Measurements from ENCODE around the gene LRRC23.

LRRC23 gene

GRCh38 chr12:6929466-6930452, 25.1 kb downstream of the LRRC23 start:
- Mint-ChIP-seq H3K36me3 (ENCODE audit: low read depth) (peaks cover 25% of the 10 kb centered on the region), H3K27ac (peak overlapping the region; percentile 94 to 97 (median 95)), H3K9me3 (no peaks in the 10 kb centered on the region), H3K4me3 (peak overlapping the region; percentile 96 to 99 (median 97)), H3K4me1 (peaks cover 76% of the 10 kb centered on the region), H3K27me3 (ENCODE audit: low read depth) (no peaks in the 10 kb centered on the region)
- TF ChIP-seq CTCF (IDR thresholded peaks at IDR 0.05; ENCODE audit: unreplicated experiment in 3 of 3) = no peak

GRCh38 chr12:6932766-6933165, 28.1 kb downstream of the LRRC23 start:
- peak overlapping the region in 2 of 3 experiments; percentile 22 to 58 for H3K4me3 Mint-ChIP-seq
- no peaks in the 10 kb centered on the region for H3K27me3 Mint-ChIP-seq (ENCODE audit: low read depth)
- no peak for TF ChIP-seq CTCF (IDR thresholded peaks at IDR 0.05; ENCODE audit: unreplicated experiment in 3 of 3)
- H3K4me1 Mint-ChIP-seq = peaks cover 57% of the 10 kb centered on the region
- H3K9me3 Mint-ChIP-seq = no peaks in the 10 kb centered on the region
- H3K36me3 Mint-ChIP-seq (ENCODE audit: low read depth) = peaks cover 46% of the 10 kb centered on the region
- peak overlapping the region; percentile 48 to 55 (median 48) for H3K27ac Mint-ChIP-seq

GRCh38 chr12:6934110-6934509, 29.5 kb downstream of the LRRC23 start:
- no peaks in the 10 kb centered on the region for H3K9me3 Mint-ChIP-seq
- peak overlapping the region; percentile 79 to 89 (median 87) for H3K27ac Mint-ChIP-seq
- H3K4me1 Mint-ChIP-seq = peaks cover 59% of the 10 kb centered on the region
- peaks cover 52% of the 10 kb centered on the region for H3K36me3 Mint-ChIP-seq (ENCODE audit: low read depth)
- no peaks in the 10 kb centered on the region for H3K27me3 Mint-ChIP-seq (ENCODE audit: low read depth)
- TF ChIP-seq CTCF (IDR thresholded peaks at IDR 0.05; ENCODE audit: unreplicated experiment in 3 of 3) = no peak
- peak overlapping the region; percentile 43 to 74 (median 55) for H3K4me3 Mint-ChIP-seq

GRCh38 chr12:6935371-6936193, 31.0 kb downstream of the LRRC23 start:
- Mint-ChIP-seq H3K4me3 (peak overlapping the region; percentile 73 to 80 (median 79)), H3K27me3 (ENCODE audit: low read depth) (no peaks in the 10 kb centered on the region), H3K27ac (peak overlapping the region; percentile 79 to 88 (median 87)), H3K9me3 (no peaks in the 10 kb centered on the region), H3K36me3 (ENCODE audit: low read depth) (peaks cover 63% of the 10 kb centered on the region), H3K4me1 (peaks cover 53% of the 10 kb centered on the region)
- no peak for TF ChIP-seq CTCF (IDR thresholded peaks at IDR 0.05; ENCODE audit: unreplicated experiment in 3 of 3)

- peak overlapping the region; percentile 73 to 80 (median 79) for H3K4me3 Mint-ChIP-seq
- TF ChIP-seq CTCF (IDR thresholded peaks at IDR 0.05; ENCODE audit: unreplicated experiment in 3 of 3) = no peak
- H3K27ac Mint-ChIP-seq = peak overlapping the region; percentile 74 to 88 (median 81)
- no peaks in the 10 kb centered on the region for H3K27me3 Mint-ChIP-seq (ENCODE audit: low read depth)
- peaks cover 65% of the 10 kb centered on the region for H3K36me3 Mint-ChIP-seq (ENCODE audit: low read depth)
- peaks cover 47% of the 10 kb centered on the region for H3K4me1 Mint-ChIP-seq
- no peaks in the 10 kb centered on the region for H3K9me3 Mint-ChIP-seq
These were observed 31.6 kb downstream of the LRRC23 start for GRCh38 chr12:6936194-6936635.

Measured in nephron (organoid).